ENCODE data around the gene FAM72A. TPM values are rescaled to one million over a fixed set of nuclear protein-coding genes. Genes with fewer than 3 reads are reported as not detected.
"Not testable (repeated sequence)": the region's sequence is repeated elsewhere in the genome, so short reads cannot be mapped to it uniquely, and the experiment has no call there.

The FAM72A gene
- total RNA-seq, 1 donor from 2014 or later = not detected

GRCh38 chr1:206195182-206195581, 7.5 kb downstream of the FAM72A start:
- not testable (repeated sequence) for H3K4me3 ChIP-seq (ENCODE audit: low read depth, low read length); FAIRE-seq; H3K36me3 ChIP-seq (ENCODE audit: control insufficient read depth, insufficient read depth, low read length); H3K27me3 ChIP-seq (ENCODE audit: control insufficient read depth, insufficient read depth, low read length); DNase-seq (ENCODE audit: low read depth)

- H3K27me3 ChIP-seq (ENCODE audit: control insufficient read depth, insufficient read depth, low read length); FAIRE-seq; DNase-seq (ENCODE audit: low read depth); H3K36me3 ChIP-seq (ENCODE audit: control insufficient read depth, insufficient read depth, low read length); H3K4me3 ChIP-seq (ENCODE audit: low read depth, low read length): not testable (repeated sequence)
Measured at GRCh38 chr1:206186826-206187225, 15.8 kb downstream of the FAM72A start.

GRCh38 chr1:206185778-206186177, 16.9 kb downstream of the FAM72A start:
- not testable (repeated sequence) for FAIRE-seq; H3K4me3 ChIP-seq (ENCODE audit: low read depth, low read length); DNase-seq (ENCODE audit: low read depth); H3K27me3 ChIP-seq (ENCODE audit: control insufficient read depth, insufficient read depth, low read length); H3K36me3 ChIP-seq (ENCODE audit: control insufficient read depth, insufficient read depth, low read length)

GRCh38 chr1:206183788-206184187, 18.9 kb downstream of the FAM72A start:
- DNase-seq (ENCODE audit: low read depth) = peak; percentile 28
- FAIRE-seq; H3K27me3 ChIP-seq (ENCODE audit: control insufficient read depth, insufficient read depth, low read length); H3K4me3 ChIP-seq (ENCODE audit: low read depth, low read length); H3K36me3 ChIP-seq (ENCODE audit: control insufficient read depth, insufficient read depth, low read length): not testable (repeated sequence)

- FAIRE-seq; H3K27me3 ChIP-seq (ENCODE audit: control insufficient read depth, insufficient read depth, low read length); H3K4me3 ChIP-seq (ENCODE audit: low read depth, low read length); H3K36me3 ChIP-seq (ENCODE audit: control insufficient read depth, insufficient read depth, low read length): not testable (repeated sequence)
- DNase-seq (ENCODE audit: low read depth) = peak; percentile 22
Measured at GRCh38 chr1:206182368-206183317, 20.0 kb downstream of the FAM72A start.

GRCh38 chr1:206179666-206180065, 23.0 kb downstream of the FAM72A start:
- not testable (repeated sequence) for H3K4me3 ChIP-seq (ENCODE audit: low read depth, low read length); DNase-seq (ENCODE audit: low read depth); H3K27me3 ChIP-seq (ENCODE audit: control insufficient read depth, insufficient read depth, low read length); H3K36me3 ChIP-seq (ENCODE audit: control insufficient read depth, insufficient read depth, low read length); FAIRE-seq

- DNase-seq (ENCODE audit: low read depth); H3K36me3 ChIP-seq (ENCODE audit: control insufficient read depth, insufficient read depth, low read length); FAIRE-seq; H3K4me3 ChIP-seq (ENCODE audit: low read depth, low read length); H3K27me3 ChIP-seq (ENCODE audit: control insufficient read depth, insufficient read depth, low read length): not testable (repeated sequence)
Measured at GRCh38 chr1:206178061-206178989, 24.3 kb downstream of the FAM72A start.

GRCh38 chr1:206176114-206176502, 26.5 kb downstream of the FAM72A start:
- not testable (repeated sequence) for H3K27me3 ChIP-seq (ENCODE audit: control insufficient read depth, insufficient read depth, low read length); DNase-seq (ENCODE audit: low read depth); H3K4me3 ChIP-seq (ENCODE audit: low read depth, low read length); FAIRE-seq; H3K36me3 ChIP-seq (ENCODE audit: control insufficient read depth, insufficient read depth, low read length)

GRCh38 chr1:206175459-206176113, 27.1 kb downstream of the FAM72A start:
- DNase-seq (ENCODE audit: low read depth) = peak; percentile 53
- TF ChIP-seq CTCF (IDR thresholded peaks at IDR 0.05; ENCODE audit: insufficient read depth, low read length, severe bottlenecking) = peak; percentile 33
- FAIRE-seq; H3K27me3 ChIP-seq (ENCODE audit: control insufficient read depth, insufficient read depth, low read length); H3K4me3 ChIP-seq (ENCODE audit: low read depth, low read length); H3K36me3 ChIP-seq (ENCODE audit: control insufficient read depth, insufficient read depth, low read length): not testable (repeated sequence)

Measured in bronchial epithelial cell (primary cell).